NOMO-1 treated with DMSO at 0.1 percent for 48 hours (cell line): ENCODE measurements around the gene FXYD5.

Experiments used
- DNase-seq: peaks from one replicate; lab custom pipeline; 2025; ENCODE audit not compliant: unreplicated experiment; lab: John Stamatoyannopoulos, UW

FXYD5 gene

GRCh38 chr19:35154525-35155406 is at the start of gene FXYD5:
Gene FXYD5 (plus strand): TSS chr19:35154735. CDS start chr19:35155551, 816 bp downstream.
- DNase-seq: peak; percentile 74

GRCh38 chr19:35105047-35105410 is 49.5 kb upstream of the FXYD5 start:
- no peak for DNase-seq

GRCh38 chr19:35105411-35106290 is 48.9 kb upstream of the FXYD5 start:
- DNase-seq: no peak

GRCh38 chr19:35106291-35106583 is 48.3 kb upstream of the FXYD5 start:
- DNase-seq: no peak

- no peak for DNase-seq
These were observed 47.5 kb upstream of the FXYD5 start for GRCh38 chr19:35106898-35107541.

GRCh38 chr19:35107545-35107944 is 47.0 kb upstream of the FXYD5 start:
- no peak for DNase-seq

- DNase-seq: no peak
These were observed 45.8 kb upstream of the FXYD5 start for GRCh38 chr19:35108730-35109129.

- DNase-seq: no peak
These were observed 45.0 kb upstream of the FXYD5 start for GRCh38 chr19:35109395-35110112.

GRCh38 chr19:35110974-35111373 is 43.6 kb upstream of the FXYD5 start:
- DNase-seq: no peak

GRCh38 chr19:35112995-35113688 is 41.4 kb upstream of the FXYD5 start:
- DNase-seq: no peak

- peak; percentile 33 for DNase-seq
These were observed 40.0 kb upstream of the FXYD5 start for GRCh38 chr19:35114353-35115176.

- DNase-seq: no peak
These were observed 39.2 kb upstream of the FXYD5 start, which contains the start of gene FXYD3 for GRCh38 chr19:35115177-35115951. Gene FXYD3 (plus strand): TSS chr19:35115823. CDS start chr19:35119377, 3,554 bp downstream.

GRCh38 chr19:35116072-35116801 is 38.3 kb upstream of the FXYD5 start:
- DNase-seq: no peak

- DNase-seq: no peak
These were observed 37.4 kb upstream of the FXYD5 start for GRCh38 chr19:35117116-35117515.

- no peak for DNase-seq
These were observed 36.7 kb upstream of the FXYD5 start for GRCh38 chr19:35117799-35118198.

GRCh38 chr19:35118268-35119020 is 36.1 kb upstream of the FXYD5 start:
- no peak for DNase-seq

- no peak for DNase-seq
These were observed 35.4 kb upstream of the FXYD5 start for GRCh38 chr19:35119091-35119490.
